SKM-1 treated with dmso at 0.1 percent for 144 hours (cell line): ENCODE measurements around the gene PTPRN2.

Experiments
- DNase-seq: peaks from one replicate; lab custom pipeline; 2025; ENCODE audit not compliant: unreplicated experiment; lab: John Stamatoyannopoulos, UW

PTPRN2 gene

DNA sequence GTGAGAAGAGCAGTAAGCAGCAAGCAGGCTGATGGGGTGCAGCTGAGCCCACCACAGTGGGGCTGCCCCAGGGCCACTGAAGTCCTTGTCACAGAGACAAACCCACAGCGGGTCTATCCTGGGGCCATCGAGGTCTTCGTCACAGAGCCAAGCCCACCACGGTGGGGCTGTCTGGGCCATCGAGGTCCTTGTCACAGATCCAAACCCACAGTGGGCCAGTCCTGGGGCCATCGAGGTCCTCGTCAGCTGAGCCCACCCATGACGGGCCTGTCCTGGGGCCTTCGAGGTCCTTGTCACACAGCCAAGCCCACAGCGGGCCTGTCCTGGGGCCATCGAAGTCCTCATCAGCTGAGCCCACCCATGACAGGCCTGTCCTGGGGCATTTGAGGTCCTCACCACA lies 700.9 kb downstream of the PTPRN2 start:
- DNase-seq = no peak

DNA sequence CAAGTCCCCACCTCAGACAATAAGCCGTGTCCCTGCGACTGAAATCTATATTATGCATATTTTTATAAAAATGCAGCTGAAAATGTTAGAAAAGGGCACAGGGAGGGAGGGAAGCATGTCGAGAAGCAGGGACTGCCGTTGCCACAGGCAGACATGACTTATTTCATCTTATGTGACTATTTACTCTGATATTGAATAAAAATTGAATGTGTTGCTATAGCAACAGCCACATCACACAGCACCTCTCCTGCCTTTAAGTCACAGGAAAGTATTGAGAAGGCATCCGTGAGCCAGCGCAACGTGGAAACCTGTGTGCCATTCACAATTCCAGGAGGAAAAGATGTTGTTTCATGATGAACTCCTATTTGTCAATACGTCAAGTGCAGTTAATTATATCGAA lies 701.4 kb downstream of the PTPRN2 start:
- no peak for DNase-seq

DNA sequence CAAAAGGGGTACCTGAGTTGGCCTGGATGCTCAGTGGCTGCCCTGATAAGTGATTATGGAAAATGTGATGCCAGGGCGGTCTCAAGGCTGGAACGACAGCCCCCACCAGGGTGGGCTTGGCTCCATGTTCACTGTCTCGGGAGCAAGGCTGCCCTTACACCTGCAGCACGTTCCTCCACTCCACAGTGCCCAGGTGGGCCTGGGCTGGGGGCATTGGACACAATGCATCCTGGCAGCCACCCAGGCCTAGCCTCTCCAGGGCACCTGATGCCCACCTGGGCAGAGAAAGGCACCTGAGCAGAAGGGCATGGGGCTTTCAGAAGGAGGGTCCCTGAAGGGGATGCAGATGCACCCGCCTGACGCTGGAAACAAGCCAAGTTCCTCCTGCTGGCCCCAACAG lies 702.5 kb downstream of the PTPRN2 start:
- DNase-seq = no peak

GRCh38 chr7:157884461-157885062 lies 703.1 kb downstream of the PTPRN2 start:
- no peak for DNase-seq

GRCh38 chr7:157881048-157881771 lies 706.4 kb downstream of the PTPRN2 start:
- no peak for DNase-seq

DNA sequence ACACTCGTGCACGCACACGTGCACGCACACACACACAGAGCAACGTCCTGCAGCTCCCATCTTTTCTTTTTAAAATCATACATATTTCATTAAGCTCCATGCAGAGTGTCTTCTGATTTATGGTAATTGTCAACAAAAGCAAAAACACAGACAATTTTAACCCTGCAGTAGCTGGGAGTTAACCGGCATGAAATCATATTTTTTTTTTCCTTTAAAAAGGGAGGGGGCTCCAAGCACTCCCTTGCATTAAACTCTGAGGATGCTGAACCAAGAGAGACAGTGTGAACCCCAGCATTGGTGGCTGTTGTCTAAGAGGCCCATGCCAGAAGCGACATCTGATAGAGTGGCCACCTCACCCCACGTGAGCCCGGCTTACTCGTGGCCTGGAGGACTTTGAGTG lies 708.2 kb downstream of the PTPRN2 start:
- DNase-seq = no peak

- no peak for DNase-seq
Observed at GRCh38 chr7:157877298-157878090, 710.1 kb downstream of the PTPRN2 start.

DNA sequence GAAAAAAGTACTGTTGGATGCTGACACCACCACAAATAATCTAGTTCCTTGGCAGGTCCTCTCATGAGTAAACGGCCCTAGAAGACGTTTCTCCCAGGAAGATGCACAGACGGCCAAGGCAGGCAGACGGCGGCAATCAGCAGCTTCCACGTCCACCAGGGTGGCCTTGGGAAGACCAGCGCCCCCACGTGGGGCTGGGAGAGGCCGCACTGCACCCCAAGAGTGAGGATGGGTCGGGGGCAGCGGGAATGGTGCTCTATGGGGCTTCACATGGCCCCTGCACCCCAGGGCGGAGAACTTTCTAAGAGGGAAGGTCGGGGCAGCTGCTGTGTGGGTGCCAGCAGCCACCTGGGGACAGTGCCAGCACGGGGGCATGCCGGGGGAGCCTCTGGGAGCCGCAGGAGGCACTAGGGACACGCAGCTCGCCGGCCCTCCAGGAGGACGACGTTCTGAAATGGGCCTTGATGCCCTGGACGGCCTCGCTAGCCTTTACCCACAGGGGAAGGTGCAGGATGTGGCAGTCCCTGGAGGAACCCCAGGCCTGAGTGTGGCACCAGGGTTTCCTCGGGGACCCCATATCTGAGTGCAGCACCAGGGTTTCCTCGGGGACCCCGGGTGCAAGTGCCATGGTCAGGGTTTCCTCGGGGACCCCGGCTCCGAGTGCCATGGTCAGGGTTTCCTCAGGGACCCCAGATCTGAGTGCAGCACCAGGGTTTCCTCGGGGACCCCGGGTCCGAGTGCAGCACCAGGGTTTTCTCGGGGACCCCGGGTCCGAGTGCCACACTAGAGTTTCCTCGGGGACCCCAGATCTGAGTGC lies 710.9 kb downstream of the PTPRN2 start:
- no peak for DNase-seq

- DNase-seq = no peak
Observed at GRCh38 chr7:157875230-157876179, 712.1 kb downstream of the PTPRN2 start.

DNA sequence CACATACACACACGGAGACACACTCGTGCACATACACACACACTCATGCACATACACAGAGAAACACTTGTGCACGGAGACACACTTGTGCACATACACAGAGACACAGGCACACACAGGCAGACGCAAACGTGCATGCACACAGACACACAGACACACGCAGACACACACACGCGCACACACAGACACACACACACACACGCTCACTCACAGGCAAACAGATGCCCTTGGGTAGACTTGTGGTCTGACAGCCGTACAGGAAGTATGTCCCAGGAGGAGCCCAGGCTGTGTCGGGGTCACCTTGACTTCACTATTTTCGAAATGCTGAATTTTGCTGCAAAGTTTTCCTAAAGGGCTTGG lies 712.8 kb downstream of the PTPRN2 start:
- no peak for DNase-seq

GRCh38 chr7:157874208-157874816 lies 713.3 kb downstream of the PTPRN2 start:
- DNase-seq = no peak

GRCh38 chr7:157873664-157874063 lies 714.0 kb downstream of the PTPRN2 start:
- DNase-seq = no peak

DNA sequence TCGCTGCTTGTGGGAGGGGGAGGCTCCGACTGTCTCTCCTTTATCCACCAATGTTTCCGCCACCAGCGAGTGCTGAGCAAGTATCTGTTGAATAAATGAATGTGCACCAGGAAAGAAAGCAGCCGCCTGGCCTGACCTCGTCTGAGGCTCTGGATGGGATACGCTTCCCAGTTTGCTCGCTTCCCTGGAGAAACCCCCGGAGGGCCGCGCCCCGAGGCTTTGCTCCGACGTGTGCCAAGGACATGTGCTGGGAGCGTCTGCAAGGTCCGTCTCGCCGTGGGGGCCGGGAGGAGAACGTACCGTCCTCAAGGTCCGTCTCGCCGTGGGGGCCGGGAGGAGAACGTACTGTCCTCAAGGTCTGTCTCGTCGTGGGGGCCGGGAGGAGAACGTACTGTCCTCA lies 714.4 kb downstream of the PTPRN2 start:
- DNase-seq = no peak

- DNase-seq = no peak
Observed at GRCh38 chr7:157872447-157872846, 715.2 kb downstream of the PTPRN2 start.

DNA sequence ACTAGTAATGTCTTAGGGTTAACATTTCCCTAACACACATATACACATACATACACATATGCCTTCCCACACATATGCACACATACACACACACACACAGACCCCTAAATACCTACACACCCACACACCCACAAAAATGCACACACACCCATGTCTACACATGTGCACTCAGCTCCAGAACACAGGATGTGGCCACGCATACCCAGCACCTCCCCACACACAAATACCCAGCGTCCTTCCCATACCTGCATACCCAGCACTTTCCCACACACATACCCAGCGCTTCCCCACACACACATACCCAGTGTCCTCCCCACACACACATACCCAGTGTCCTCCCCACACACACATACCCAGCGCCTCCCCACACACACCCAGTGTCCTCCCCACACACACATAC lies 715.9 kb downstream of the PTPRN2 start:
- DNase-seq = no peak

DNA sequence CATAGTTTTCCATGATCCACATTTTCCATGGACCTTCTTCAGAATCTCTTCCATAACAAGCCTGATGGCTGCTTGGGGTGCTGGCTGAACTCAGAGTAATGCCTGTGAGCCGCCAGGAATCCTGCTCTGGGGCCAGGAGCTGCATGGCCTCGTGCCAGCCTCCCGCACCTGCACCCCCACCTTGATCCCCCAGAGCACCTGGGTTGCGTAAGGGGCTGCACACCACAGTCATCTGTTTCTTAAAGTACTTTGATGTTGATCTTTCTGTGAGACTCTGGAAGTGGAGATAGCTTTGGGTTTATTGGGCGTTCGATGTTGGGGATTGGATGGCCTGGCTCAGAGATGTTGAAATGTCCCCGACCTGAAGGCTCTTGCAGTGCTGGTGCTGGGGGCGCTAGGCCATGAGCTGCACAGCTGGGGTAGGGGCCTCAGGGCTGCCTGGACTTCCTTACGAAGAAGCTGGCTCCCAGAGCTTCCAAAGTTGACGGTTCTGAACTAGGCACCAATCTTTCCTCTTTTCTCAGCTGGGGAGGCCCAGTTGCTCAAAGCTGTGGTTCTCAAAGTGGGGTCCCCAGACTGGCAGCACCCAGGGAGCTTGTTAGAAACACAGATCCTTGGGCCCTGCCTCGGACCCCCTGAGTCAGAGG lies 716.9 kb downstream of the PTPRN2 start:
- DNase-seq = no peak

- no peak for DNase-seq
Observed at GRCh38 chr7:157869793-157870192, 717.8 kb downstream of the PTPRN2 start.

DNA sequence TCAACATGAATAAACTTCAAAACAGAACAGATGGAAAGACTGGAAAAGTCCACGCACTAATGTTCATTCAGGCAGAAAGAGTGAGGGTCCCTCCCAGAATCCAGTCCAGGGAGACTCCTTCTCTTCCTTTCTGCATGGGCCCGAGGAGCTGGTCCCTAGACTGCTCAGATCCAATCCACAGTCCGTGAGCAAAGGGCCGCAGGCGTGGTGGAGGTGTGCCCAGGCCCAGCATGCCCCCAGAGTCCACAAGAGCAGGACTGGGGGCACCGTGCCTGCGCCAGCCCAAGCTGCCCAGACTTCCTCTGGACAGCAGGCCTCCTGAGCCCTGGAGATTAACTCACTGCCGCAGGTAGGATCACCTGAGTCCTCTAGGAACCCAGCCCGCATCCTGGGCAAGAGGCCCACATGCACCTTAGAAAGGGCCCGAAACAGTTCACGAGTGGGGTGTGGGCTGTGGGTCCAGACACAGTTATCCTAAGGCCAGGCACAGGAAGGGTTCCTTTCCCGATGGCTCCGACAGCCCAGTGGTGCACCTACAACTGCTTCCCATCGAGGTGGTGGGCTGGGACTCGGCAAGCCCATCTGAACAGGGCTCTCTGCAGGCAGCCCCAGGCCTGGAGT lies 719.8 kb downstream of the PTPRN2 start:
- no peak for DNase-seq
